Measurements from ENCODE around the gene PLEKHA6. TPM values are rescaled to one million over a fixed set of nuclear protein-coding genes. Genes with fewer than 3 reads are reported as not detected.

PLEKHA6 gene
- total and polyA plus RNA-seq, 5 experiments from 2014 or later: 0.02 to 2.0 (median 1.2) TPM; not detected in 2

GRCh38 chr1:204255966-204256365 lies 103.8 kb downstream of the PLEKHA6 start:
- Mint-ChIP-seq H3K36me3 (no peaks in the 10 kb centered on the region), H3K27me3 (peaks cover 0 to 3% (median 0%) of the 10 kb centered on the region in 5 donors), H3K4me1 (peaks cover 0 to 3% (median 0%) of the 10 kb centered on the region in 4 donors), H3K27ac (no peak overlapping the region), H3K4me3 (no peak overlapping the region), H3K9me3 (no peaks in the 10 kb centered on the region)
- POLR2A ChIA-PET: no interaction called here
- DNase-seq: peak in 1 of 10 donors; percentile 50
- ATAC-seq: no peak

- peak overlapping the region in 2 of 10 donors; percentile 46 to 65 for H3K27ac Mint-ChIP-seq
- H3K36me3 Mint-ChIP-seq: no peaks in the 10 kb centered on the region
- H3K27me3 Mint-ChIP-seq: peaks cover 0 to 3% (median 0%) of the 10 kb centered on the region in 5 donors
- H3K4me1 Mint-ChIP-seq: peaks cover 0 to 3% (median 0%) of the 10 kb centered on the region in 4 donors
- POLR2A ChIA-PET: no interaction called here
- no peak overlapping the region for H3K4me3 Mint-ChIP-seq
- no peak for ATAC-seq
- no peaks in the 10 kb centered on the region for H3K9me3 Mint-ChIP-seq
- no peak for DNase-seq
Observed at GRCh38 chr1:204255225-204255624, 104.5 kb downstream of the PLEKHA6 start.

GRCh38 chr1:204254031-204254661 lies 105.6 kb downstream of the PLEKHA6 start:
- H3K4me1 Mint-ChIP-seq: peaks cover 0 to 3% (median 0%) of the 10 kb centered on the region in 4 donors
- POLR2A ChIA-PET: interaction anchor here (0.5 kb wide), 1 partner anchor 42 kb away, joined by 4 read pairs; no protein-coding TSS in a partner anchor
- no peak overlapping the region for H3K27ac Mint-ChIP-seq
- H3K27me3 Mint-ChIP-seq: peaks cover 0 to 3% (median 0%) of the 10 kb centered on the region in 5 donors
- ATAC-seq (no peak), DNase-seq (no peak)
- no peaks in the 10 kb centered on the region for H3K9me3 Mint-ChIP-seq
- no peaks in the 10 kb centered on the region for H3K36me3 Mint-ChIP-seq
- no peak overlapping the region for H3K4me3 Mint-ChIP-seq

- H3K27me3 Mint-ChIP-seq: peaks cover 0 to 3% (median 0%) of the 10 kb centered on the region in 5 donors
Observed at GRCh38 chr1:204251926-204252689, 107.6 kb downstream of the PLEKHA6 start.

GRCh38 chr1:204251286-204251685 lies 108.4 kb downstream of the PLEKHA6 start:
- H3K27me3 Mint-ChIP-seq: peaks cover 0 to 2% (median 0%) of the 10 kb centered on the region in 5 donors
- H3K4me1 Mint-ChIP-seq: no peaks in the 10 kb centered on the region
- no peaks in the 10 kb centered on the region for H3K36me3 Mint-ChIP-seq
- POLR2A ChIA-PET: no interaction called here
- peaks cover 0 to 1% (median 0%) of the 10 kb centered on the region in 9 donors for H3K9me3 Mint-ChIP-seq
- DNase-seq (no peak), ATAC-seq (no peak)
- H3K4me3 Mint-ChIP-seq: no peak overlapping the region
- H3K27ac Mint-ChIP-seq: no peak overlapping the region

More at GRCh38 chr1:204251926-204252689, 107.6 kb downstream of the PLEKHA6 start:
- H3K4me3 Mint-ChIP-seq: no peak overlapping the region
- H3K4me1 Mint-ChIP-seq: no peaks in the 10 kb centered on the region
- no peak overlapping the region for H3K27ac Mint-ChIP-seq
- DNase-seq: no peak
- POLR2A ChIA-PET: no interaction called here
- no peak for ATAC-seq
- H3K36me3 Mint-ChIP-seq: no peaks in the 10 kb centered on the region
- peaks cover 0 to 1% (median 0%) of the 10 kb centered on the region in 9 donors for H3K9me3 Mint-ChIP-seq

GRCh38 chr1:204250428-204251030 lies 109.2 kb downstream of the PLEKHA6 start:
- POLR2A ChIA-PET: no interaction called here

GRCh38 chr1:204249736-204250427 lies 109.8 kb downstream of the PLEKHA6 start:
- no peak for ATAC-seq
- DNase-seq: no peak
- Mint-ChIP-seq H3K27me3 (peaks cover 0 to 3% (median 0%) of the 10 kb centered on the region in 5 donors), H3K4me1 (no peaks in the 10 kb centered on the region), H3K9me3 (peaks cover 0 to 1% (median 0%) of the 10 kb centered on the region in 9 donors), H3K27ac (no peak overlapping the region), H3K4me3 (no peak overlapping the region), H3K36me3 (no peaks in the 10 kb centered on the region)
- POLR2A ChIA-PET: no interaction called here

More at GRCh38 chr1:204250428-204251030, 109.2 kb downstream of the PLEKHA6 start:
- DNase-seq (no peak), ATAC-seq (no peak)
- Mint-ChIP-seq H3K9me3 (peaks cover 0 to 1% (median 0%) of the 10 kb centered on the region in 9 donors), H3K4me3 (no peak overlapping the region), H3K27ac (no peak overlapping the region), H3K4me1 (no peaks in the 10 kb centered on the region), H3K27me3 (peaks cover 0 to 2% (median 0%) of the 10 kb centered on the region in 5 donors), H3K36me3 (no peaks in the 10 kb centered on the region)

GRCh38 chr1:204248954-204249353 lies 110.8 kb downstream of the PLEKHA6 start:
- Mint-ChIP-seq H3K36me3 (no peaks in the 10 kb centered on the region), H3K4me1 (no peaks in the 10 kb centered on the region), H3K27me3 (peaks cover 0 to 3% (median 0%) of the 10 kb centered on the region in 5 donors), H3K27ac (no peak overlapping the region), H3K9me3 (peaks cover 0 to 1% (median 0%) of the 10 kb centered on the region in 9 donors), H3K4me3 (no peak overlapping the region)
- DNase-seq (no peak), ATAC-seq (no peak)
- POLR2A ChIA-PET: no interaction called here

GRCh38 chr1:204246876-204247275 lies 112.9 kb downstream of the PLEKHA6 start:
- no peaks in the 10 kb centered on the region for H3K36me3 Mint-ChIP-seq
- ATAC-seq: no peak
- POLR2A ChIA-PET: no interaction called here
- H3K27me3 Mint-ChIP-seq: peaks cover 0 to 3% (median 0%) of the 10 kb centered on the region in 5 donors
- H3K4me3 Mint-ChIP-seq: no peak overlapping the region
- no peak for DNase-seq
- no peaks in the 10 kb centered on the region for H3K4me1 Mint-ChIP-seq
- H3K27ac Mint-ChIP-seq: no peak overlapping the region
- peaks cover 0 to 1% (median 0%) of the 10 kb centered on the region in 9 donors for H3K9me3 Mint-ChIP-seq

- POLR2A ChIA-PET: no interaction called here
- Mint-ChIP-seq H3K27me3 (peaks cover 0 to 3% (median 0%) of the 10 kb centered on the region in 5 donors), H3K4me1 (peaks cover 0 to 2% (median 0%) of the 10 kb centered on the region in 4 donors), H3K36me3 (no peaks in the 10 kb centered on the region), H3K27ac (no peak overlapping the region), H3K9me3 (peaks cover 0 to 1% (median 0%) of the 10 kb centered on the region in 9 donors), H3K4me3 (no peak overlapping the region)
- peak in 1 of 10 donors; percentile 55 for DNase-seq
- no peak for ATAC-seq
Observed at GRCh38 chr1:204242920-204243319, 116.8 kb downstream of the PLEKHA6 start.

- ATAC-seq: no peak
- Mint-ChIP-seq H3K4me1 (peaks cover 0 to 2% (median 0%) of the 10 kb centered on the region in 4 donors), H3K4me3 (no peak overlapping the region), H3K27me3 (peaks cover 0 to 3% (median 0%) of the 10 kb centered on the region in 5 donors), H3K27ac (peak overlapping the region in 1 of 10 donors; percentile 41), H3K9me3 (no peaks in the 10 kb centered on the region), H3K36me3 (no peaks in the 10 kb centered on the region)
- POLR2A ChIA-PET: no interaction called here
- DNase-seq: no peak
Observed at GRCh38 chr1:204241914-204242313, 117.8 kb downstream of the PLEKHA6 start.

- ATAC-seq (no peak), DNase-seq (no peak)
- no peak overlapping the region for H3K27ac Mint-ChIP-seq
- POLR2A ChIA-PET: no interaction called here
- H3K9me3 Mint-ChIP-seq: peaks cover 0 to under 1% (median 0%) of the 10 kb centered on the region in 9 donors
- H3K36me3 Mint-ChIP-seq: peaks cover 0 to 3% (median 0%) of the 10 kb centered on the region in 3 donors
- no peak overlapping the region for H3K4me3 Mint-ChIP-seq
- H3K27me3 Mint-ChIP-seq: peaks cover 0 to 6% (median 0%) of the 10 kb centered on the region in 5 donors
- H3K4me1 Mint-ChIP-seq: peaks cover 0 to 2% (median 0%) of the 10 kb centered on the region in 4 donors
Observed at GRCh38 chr1:204241050-204241449, 118.7 kb downstream of the PLEKHA6 start.
